K562 (cell line): ENCODE results near the gene PGPEP1. TPM values are rescaled to one million over a fixed set of nuclear protein-coding genes. Genes with fewer than 3 reads are reported as not detected.

Source experiments
- CBFA2T3 ChIP-seq: fragments of 450-650 bp; IDR thresholded peaks from 2 replicates; pipeline ENCODE4 v1.6.1; 2017
- CCAR2 ChIP-seq: fragments of 200-400 bp; formaldehyde crosslinking; IDR thresholded peaks from 2 replicates; pipeline ENCODE4 v1.6.1; 2017; ENCODE audit warnings: mild to moderate bottlenecking, low read depth, low read length
- CHD2 ChIP-seq: IDR thresholded peaks from 2 replicates; pipeline ENCODE4 v1.6.1; 2011; ENCODE audit warnings: low read depth, low read length
- EP300 ChIP-seq: IDR thresholded peaks from 2 replicates; pipeline ENCODE4 v1.6.1; 2012; ENCODE audit warnings: low read length, improper control_type of control experiment
- MCM3 ChIP-seq: fragments of 450-650 bp; IDR thresholded peaks from 2 replicates; pipeline ENCODE4 v1.6.1; 2016
- NCOA6 ChIP-seq: fragments of 450-650 bp; IDR thresholded peaks from 2 replicates; pipeline ENCODE4 v1.6.1; 2017; ENCODE audit warnings: mild to moderate bottlenecking
- NCOR1 ChIP-seq: fragments of 450-650 bp; IDR thresholded peaks from 2 replicates; pipeline ENCODE4 v1.6.1; 2016; ENCODE audit warnings: mild to moderate bottlenecking, moderate library complexity
- NR2C1 ChIP-seq, 2 experiments: fragments of 450-650 bp; IDR thresholded peaks; 2 replicates each; pipeline ENCODE4 v1.6.1; 2017; ENCODE audit warnings: mild to moderate bottlenecking in 2 of 2, antibody characterized with exemption in 1 of 2, inconsistent platforms in 1 of 2, missing compliant biosample characterization in 1 of 2, missing genetic modification characterization in 1 of 2
- POLR2A ChIP-seq: fragments of 450-650 bp; conservative IDR thresholded peaks from 2 replicates; pipeline ENCODE4 v1.6.1; 2016
- PPARD ChIP-seq: fragments of 250-450 bp; sonication (Bioruptor Pico); IDR thresholded peaks from 2 replicates; pipeline ENCODE4 v1.8.0; 2022; ENCODE audit warnings: inconsistent platforms, mild to moderate bottlenecking, moderate library complexity
- RAD51 ChIP-seq: fragments of 450-650 bp; IDR thresholded peaks from 2 replicates; pipeline ENCODE4 v1.7.1; 2016; ENCODE audit warnings: low read depth, mild to moderate bottlenecking, borderline replicate concordance
- RREB1 ChIP-seq: fragments of 250-450 bp; sonication (Bioruptor Pico); IDR thresholded peaks from 2 replicates; pipeline ENCODE4 v1.4.0; 2020
- SREBF1 ChIP-seq: fragments of 150-350 bp; IDR thresholded peaks from 2 replicates; pipeline ENCODE4 v1.6.1; 2014; ENCODE audit warnings: antibody characterized with exemption, low read depth, low read length, borderline replicate concordance
- TEAD1 ChIP-seq, 2 experiments: fragments of 450-650 bp in 1 of 2; sonication (generic) in 1 of 2; formaldehyde crosslinking; IDR thresholded peaks; 2 replicates each; pipeline versions ENCODE4 v1.4.0 to v1.8.0; 2020 to 2022; ENCODE audit warnings: mild to moderate bottlenecking in 2 of 2, missing genetic modification reagents in 1 of 2
- TFAP4 ChIP-seq: sonication (generic); formaldehyde crosslinking; IDR thresholded peaks from 2 replicates; pipeline ENCODE4 v1.8.0; 2022; ENCODE audit warnings: missing genetic modification reagents, mild to moderate bottlenecking, moderate library complexity, borderline replicate concordance
- TSHZ1 ChIP-seq: fragments of 250-450 bp; sonication (Bioruptor Pico); IDR thresholded peaks from 2 replicates; pipeline ENCODE4 v1.4.0; 2020; ENCODE audit warnings: mild to moderate bottlenecking, moderate library complexity
- XRCC5 ChIP-seq: fragments of 200-400 bp; formaldehyde crosslinking; IDR thresholded peaks from 2 replicates; pipeline ENCODE4 v1.6.1; 2017; ENCODE audit warnings: low read depth, mild to moderate bottlenecking, low read length
- ZNF197 ChIP-seq: fragments of 200-800 bp; sonication (Bioruptor generic); IDR thresholded peaks from 2 replicates; pipeline ENCODE4 v1.6.1; 2016; ENCODE audit warnings: low read depth, missing genetic modification characterization, missing compliant biosample characterization
- ZNF24 ChIP-seq: fragments of 450-650 bp; IDR thresholded peaks from 2 replicates; pipeline ENCODE4 v1.6.1; 2016
- polyA plus RNA-seq, 8 experiments: library from polyadenylated mRNA; depleted of rRNA in 4 of 8; stranded (reverse) in 5 of 8; unstranded in 3 of 8; fragments of >200 nt; fragmentation: Nextera tagmentation in 2 of 8; fragmentation: Illumina TruSeq in 1 of 8; extraction: Ambion mirVana in 2 of 8; extraction: Trizol in 1 of 8; gene quantifications; 2 replicates each; pipeline versions ENCODE4 v1.2.1 to v1.2.3, GENCODE V29; 2011 to 2014; ENCODE audit warnings: inconsistent platforms in 1 of 8, missing spikeins in 1 of 8
- total RNA-seq, 7 experiments: library from RNA; depleted of rRNA in 6 of 7; stranded (reverse); fragments of >200 nt in 6 of 7; fragmentation: Illumina TruSeq in 2 of 7; extraction: Trizol in 2 of 7; gene quantifications; 2 replicates each; pipeline versions ENCODE4 v1.2.1 to v1.2.3, GENCODE V29; 2011 to 2021; ENCODE audit warnings: low replicate concordance in 1 of 7

PGPEP1 gene
- total and polyA plus RNA-seq, 9 of the 15 experiments (the other 6 are each of a cell fraction or from before 2014, with no cell fraction given), result 10.0 to 69.6 (median 33.5) TPM

- peak; percentile 75; the same call in 1 of the 2 replicates for TF ChIP-seq SREBF1
- TF ChIP-seq CHD2, result no peak
- TF ChIP-seq NR2C1 (IDR thresholded peaks at IDR 0.05), result no peak
- TF ChIP-seq NR2C1 (tag; IDR thresholded peaks at IDR 0.05), result peak; percentile 70; the same call in 1 of the 2 replicates
- TF ChIP-seq MCM3, result no peak
- peak in 1 of 2 experiments; percentile 79; a peak in 1 of 4 replicates for TF ChIP-seq TEAD1 (CRISPR knock-in tag; IDR thresholded peaks at IDR 0.05)
- peak; percentile 95 for TF ChIP-seq NCOR1
- no peak; the same call in 1 of the 2 replicates for TF ChIP-seq TSHZ1
- TF ChIP-seq NCOA6, result no peak
- no peak for TF ChIP-seq CCAR2
- peak; percentile 95 for TF ChIP-seq RAD51
- peak; percentile 96 for TF ChIP-seq TFAP4 (CRISPR knock-in tag)
- no peak for TF ChIP-seq ZNF24
- peak; percentile 97 for TF ChIP-seq CBFA2T3
- TF ChIP-seq EP300, result peak; percentile 92
- peak; percentile 29; the same call in 1 of the 2 replicates for TF ChIP-seq XRCC5
- peak; percentile 45; the same call in 1 of the 2 replicates for TF ChIP-seq RREB1
- peak; percentile 84 for TF ChIP-seq POLR2A
- TF ChIP-seq PPARD (CRISPR knock-in tag), result no peak
- TF ChIP-seq ZNF197, result peak; percentile 17; the same call in 1 of the 2 replicates
Measured at GRCh38 chr19:18373892-18374629, 33.7 kb downstream of the PGPEP1 start (continued).
